Activated CD4-positive, alpha-beta memory T cell treated with anti-CD3 and anti-CD28 coated beads, Interleukin-2, amount 10 ng/mL, durations not matched to agents 7 days and 5 days (primary cell): ENCODE data around the gene CCRL2. TPM values are rescaled to one million over a fixed set of nuclear protein-coding genes. Genes with fewer than 3 reads are reported as not detected.
"Not testable (repeated sequence)": the region's sequence is repeated elsewhere in the genome, so short reads cannot be mapped to it uniquely, and the experiment has no call there.

Experiments
- CTCF ChIA-PET: fragments of 350-600 bp; sonication (Branson Sonifier 250); formaldehyde crosslinking; loops from one replicate; lab custom pipeline; 2021; ENCODE audit warnings: antibody characterized with exemption, inconsistent platforms; lab: Charles Lee
- POLR2A ChIA-PET: fragments of 350-600 bp; sonication (Branson Sonifier 250); formaldehyde crosslinking; loops from one replicate; lab custom pipeline; 2021; ENCODE audit warnings: antibody characterized with exemption; lab: Charles Lee
- DNase-seq: peaks from one replicate; pipeline ENCODE4 v3.0.0-alpha.2; 2020
- H3K27ac Mint-ChIP-seq: one replicate; pipeline ENCODE4 v1.8.0; 2021; ENCODE audit warnings: mild to moderate bottlenecking, mixed read lengths
- H3K27me3 Mint-ChIP-seq: one replicate; pipeline ENCODE4 v1.8.0; 2021; ENCODE audit warnings: mixed read lengths
- H3K36me3 Mint-ChIP-seq: one replicate; pipeline ENCODE4 v1.8.0; 2021; ENCODE audit warnings: low read depth, mixed read lengths
- H3K4me1 Mint-ChIP-seq: one replicate; pipeline ENCODE4 v1.8.0; 2021; ENCODE audit warnings: mixed read lengths
- H3K4me3 Mint-ChIP-seq: one replicate; pipeline ENCODE4 v1.8.0; 2021; ENCODE audit warnings: mild to moderate bottlenecking, mixed read lengths
- H3K9me3 Mint-ChIP-seq: one replicate; pipeline ENCODE4 v1.8.0; 2021; ENCODE audit warnings: mixed read lengths
- total RNA-seq, 2 experiments: library from RNA; stranded (reverse); gene quantifications; one replicate each; pipeline ENCODE4 v1.2.3, GENCODE V29; 2021

Gene CCRL2
- total RNA-seq, 2 experiments from 2014 or later: 5.4 to 6.2 TPM

DNA sequence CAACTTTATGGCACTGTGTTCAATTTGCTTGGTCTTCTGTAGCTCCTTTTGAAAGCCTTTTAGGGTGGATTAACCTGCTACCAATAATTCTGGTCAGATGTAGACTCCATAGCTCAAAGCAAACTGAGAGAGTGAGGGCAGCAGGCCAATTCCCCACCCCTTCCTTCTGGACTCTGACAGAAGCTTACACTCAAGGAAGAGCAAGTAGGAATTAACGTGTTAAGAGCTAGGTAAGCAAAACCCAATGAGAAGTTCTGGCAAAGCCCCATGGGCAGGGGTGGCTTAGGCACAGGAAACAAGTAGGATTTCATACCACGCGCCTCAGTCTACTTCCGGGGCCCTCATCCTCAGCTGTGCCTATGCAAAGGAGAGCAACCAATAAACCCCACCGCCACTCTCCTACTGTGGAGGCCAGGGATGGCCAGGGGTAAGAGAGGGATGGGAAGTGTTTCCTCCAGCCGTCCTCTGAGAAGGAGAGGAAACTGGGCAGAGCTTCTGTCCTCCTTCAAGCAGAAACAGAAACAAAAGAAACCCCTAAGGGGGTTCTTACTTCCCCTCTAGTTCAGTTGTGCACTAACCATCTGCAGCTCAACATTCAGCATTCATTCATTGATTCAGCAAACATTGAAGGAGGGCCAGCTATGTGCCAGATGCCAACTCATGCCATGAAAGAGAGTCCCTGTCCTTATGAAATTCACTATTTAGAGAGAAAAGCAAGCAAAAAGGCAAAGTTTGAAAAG lies 23.7 kb upstream of the CCRL2 start:
- peaks cover 10% of the 10 kb centered on the region for H3K27me3 Mint-ChIP-seq
- no peak overlapping the region for H3K4me3 Mint-ChIP-seq
- H3K36me3 Mint-ChIP-seq: peaks cover 7% of the 10 kb centered on the region
- ChIA-PET CTCF (interaction anchor here (0.7 to 2.1 kb wide), 5 partner anchors 8 to 445 kb away, joined by 3 to 11 read pairs (median 5); partner anchors contain the start of gene CCR5), POLR2A (interaction anchor here (0.9 to 2.9 kb wide), 2 partner anchors 11 to 13 kb away, joined by 3 to 14 read pairs; partner anchors contain the start of gene CCR5)
- H3K27ac Mint-ChIP-seq: no peak overlapping the region
- DNase-seq: no peak
- H3K4me1 Mint-ChIP-seq: peaks cover 48% of the 10 kb centered on the region
- no peaks in the 10 kb centered on the region for H3K9me3 Mint-ChIP-seq

DNA sequence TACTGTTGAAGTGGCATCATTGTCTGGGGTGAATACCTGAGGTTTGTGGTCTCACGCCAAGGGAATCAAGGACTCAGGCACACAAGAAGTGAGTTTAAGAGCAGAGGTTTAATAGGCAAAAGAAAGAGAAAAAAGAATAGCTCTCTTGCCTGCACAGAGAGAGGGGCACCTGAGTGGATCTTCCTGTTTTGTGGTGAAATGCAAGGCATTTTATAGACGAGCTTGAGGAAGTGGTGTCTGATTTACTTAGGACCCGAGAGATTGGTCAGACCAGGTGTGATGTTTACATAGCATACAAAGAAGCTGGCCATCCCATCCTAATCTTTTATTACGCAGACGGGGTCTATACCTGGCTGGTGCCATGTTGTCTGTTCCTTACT lies 23.1 kb upstream of the CCRL2 start:
- no peak for DNase-seq
- Mint-ChIP-seq H3K27ac (no peak overlapping the region), H3K9me3 (no peaks in the 10 kb centered on the region), H3K27me3 (peaks cover 10% of the 10 kb centered on the region), H3K4me3 (no peak overlapping the region), H3K36me3 (peaks cover 4% of the 10 kb centered on the region), H3K4me1 (peaks cover 47% of the 10 kb centered on the region)
- CTCF ChIA-PET: interaction anchor here (1.5 to 2.1 kb wide), 4 partner anchors 9 to 445 kb away, joined by 4 to 11 read pairs (median 6); partner anchors contain the start of gene CCR5
- POLR2A ChIA-PET: interaction anchor here (0.9 to 2.9 kb wide), 2 partner anchors 11 to 13 kb away, joined by 3 to 14 read pairs; partner anchors contain the start of gene CCR5

DNA sequence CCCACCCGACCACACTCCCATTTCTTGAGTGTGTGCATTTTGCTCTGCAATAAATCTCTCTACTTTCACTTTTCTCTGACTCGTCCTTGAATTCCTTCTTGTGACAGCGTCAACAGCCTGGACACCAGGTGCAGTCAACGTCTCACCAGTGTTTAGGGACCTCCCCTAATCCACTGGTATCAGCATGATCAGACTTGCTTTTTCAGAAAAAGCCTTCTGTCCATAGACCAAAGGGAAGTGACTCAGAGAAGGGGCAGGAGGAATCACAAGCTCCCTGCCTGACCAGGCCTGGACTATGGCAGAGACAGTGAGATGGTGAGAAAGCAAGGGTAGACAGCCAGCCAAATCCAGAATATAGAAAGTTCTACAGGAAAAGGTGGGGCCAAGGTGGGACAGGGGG lies 20.9 kb upstream of the CCRL2 start:
- Mint-ChIP-seq H3K4me1 (peaks cover 33% of the 10 kb centered on the region), H3K4me3 (peak overlapping the region; percentile 12), H3K9me3 (no peaks in the 10 kb centered on the region), H3K27ac (no peak overlapping the region), H3K27me3 (peaks cover 10% of the 10 kb centered on the region), H3K36me3 (peaks cover 4% of the 10 kb centered on the region)
- POLR2A ChIA-PET: interaction anchor here (1.3 kb wide), 1 partner anchor 178 kb away, joined by 3 read pairs; the partner anchor contains the start of gene CCR1
- DNase-seq: no peak
- CTCF ChIA-PET: interaction anchor here (1.8 kb wide), 1 partner anchor 14 kb away, joined by 4 read pairs; no protein-coding TSS in a partner anchor

DNA sequence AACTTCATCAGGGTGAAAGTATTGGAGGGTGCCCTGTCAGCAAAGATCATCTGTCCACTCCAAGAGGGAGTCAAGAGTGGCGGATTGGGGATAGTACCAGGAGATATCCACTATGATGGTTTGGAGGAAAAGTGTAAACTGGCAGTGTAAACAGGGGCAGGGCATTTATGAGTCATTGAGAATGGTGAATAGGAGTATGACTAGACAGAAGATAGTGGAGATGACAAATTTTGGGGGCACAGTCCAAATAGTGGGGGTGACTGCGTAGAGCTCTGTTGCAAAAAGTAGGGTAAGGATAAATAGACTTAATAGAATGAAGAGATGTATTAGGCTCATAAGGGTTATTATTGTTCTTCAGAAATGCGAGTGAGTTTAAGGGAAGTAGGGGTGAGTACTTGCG lies 18.2 kb upstream of the CCRL2 start:
- CTCF ChIA-PET: interaction anchor here (1.2 kb wide), 1 partner anchor 11 kb away, joined by 4 read pairs; no protein-coding TSS in a partner anchor
- H3K9me3 Mint-ChIP-seq, H3K36me3 Mint-ChIP-seq, H3K27ac Mint-ChIP-seq, DNase-seq, H3K4me3 Mint-ChIP-seq, POLR2A ChIA-PET: not testable (repeated sequence)
- Mint-ChIP-seq H3K4me1 (peaks cover 25% of the 10 kb centered on the region), H3K27me3 (peaks cover 13% of the 10 kb centered on the region)

DNA sequence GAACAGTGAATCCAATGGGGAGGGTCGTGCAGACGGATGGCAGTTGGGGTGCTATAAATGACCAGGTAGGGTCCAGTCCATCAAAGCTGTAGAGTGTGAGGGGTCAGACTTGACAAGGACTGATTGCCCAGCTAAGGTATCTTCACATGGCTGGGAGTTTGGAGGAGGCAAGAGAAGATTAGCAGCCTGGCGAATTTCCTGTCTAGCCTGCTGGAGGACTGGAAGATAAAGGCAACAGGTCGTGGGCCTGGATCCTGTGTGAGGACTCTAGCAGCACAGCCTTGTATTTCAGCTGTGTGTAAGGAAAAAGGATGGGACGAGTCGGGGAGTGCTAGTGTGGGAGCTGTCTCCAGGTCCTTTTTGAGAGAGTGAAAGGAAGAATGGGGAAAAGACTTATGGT lies 17.8 kb upstream of the CCRL2 start:
- H3K27me3 Mint-ChIP-seq: peaks cover 13% of the 10 kb centered on the region
- no peak overlapping the region for H3K4me3 Mint-ChIP-seq
- H3K9me3 Mint-ChIP-seq: no peaks in the 10 kb centered on the region
- ChIA-PET CTCF (no interaction called here), POLR2A (no interaction called here)
- H3K27ac Mint-ChIP-seq: no peak overlapping the region
- no peak for DNase-seq
- H3K4me1 Mint-ChIP-seq: peaks cover 22% of the 10 kb centered on the region
- H3K36me3 Mint-ChIP-seq: peaks cover 4% of the 10 kb centered on the region

DNA sequence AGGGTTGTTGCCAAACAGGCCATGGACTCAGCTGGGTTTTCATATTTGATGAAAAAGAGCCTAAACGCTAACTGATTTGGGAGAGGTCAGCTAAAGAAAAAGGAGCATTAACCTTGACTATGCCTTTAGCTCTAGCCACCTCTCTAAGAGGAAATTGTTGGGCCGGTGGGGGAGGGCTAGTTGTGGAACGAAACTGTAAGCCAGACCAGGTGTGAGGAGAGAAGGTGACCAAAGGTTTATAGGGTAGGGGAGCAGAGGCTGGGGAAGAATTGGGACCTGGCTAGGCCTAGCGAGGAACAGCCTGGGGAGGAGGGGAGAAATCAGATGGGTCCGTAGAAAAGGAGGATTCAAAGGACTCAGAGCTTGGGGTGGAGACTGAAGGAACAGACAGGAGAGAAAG lies 15.5 kb upstream of the CCRL2 start:
- H3K27ac Mint-ChIP-seq, POLR2A ChIA-PET, H3K36me3 Mint-ChIP-seq, H3K9me3 Mint-ChIP-seq, CTCF ChIA-PET, DNase-seq, H3K4me3 Mint-ChIP-seq: not testable (repeated sequence)
- H3K27me3 Mint-ChIP-seq: peaks cover 12% of the 10 kb centered on the region
- peaks cover 16% of the 10 kb centered on the region for H3K4me1 Mint-ChIP-seq

DNA sequence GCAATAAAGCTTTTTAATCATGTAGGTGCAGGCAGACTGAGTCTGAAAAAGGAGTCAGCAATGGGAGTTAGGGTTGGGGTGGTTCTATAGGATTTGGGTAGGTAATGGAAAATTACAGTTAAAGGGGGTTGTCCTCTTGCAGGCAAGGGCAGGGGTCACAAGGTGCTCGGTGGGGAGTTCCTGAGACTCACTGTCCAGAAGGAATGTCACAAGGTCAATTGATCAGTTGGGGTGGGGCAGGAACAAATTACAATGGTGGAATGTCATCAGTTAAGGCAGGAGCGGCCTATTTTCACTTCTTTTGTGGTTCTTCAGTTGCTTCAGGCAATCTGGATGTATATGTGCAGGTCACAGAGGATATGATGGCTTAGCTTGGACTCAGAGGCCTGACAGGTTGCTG lies 14.0 kb upstream of the CCRL2 start:
- H3K4me1 Mint-ChIP-seq: peaks cover 23% of the 10 kb centered on the region

DNA sequence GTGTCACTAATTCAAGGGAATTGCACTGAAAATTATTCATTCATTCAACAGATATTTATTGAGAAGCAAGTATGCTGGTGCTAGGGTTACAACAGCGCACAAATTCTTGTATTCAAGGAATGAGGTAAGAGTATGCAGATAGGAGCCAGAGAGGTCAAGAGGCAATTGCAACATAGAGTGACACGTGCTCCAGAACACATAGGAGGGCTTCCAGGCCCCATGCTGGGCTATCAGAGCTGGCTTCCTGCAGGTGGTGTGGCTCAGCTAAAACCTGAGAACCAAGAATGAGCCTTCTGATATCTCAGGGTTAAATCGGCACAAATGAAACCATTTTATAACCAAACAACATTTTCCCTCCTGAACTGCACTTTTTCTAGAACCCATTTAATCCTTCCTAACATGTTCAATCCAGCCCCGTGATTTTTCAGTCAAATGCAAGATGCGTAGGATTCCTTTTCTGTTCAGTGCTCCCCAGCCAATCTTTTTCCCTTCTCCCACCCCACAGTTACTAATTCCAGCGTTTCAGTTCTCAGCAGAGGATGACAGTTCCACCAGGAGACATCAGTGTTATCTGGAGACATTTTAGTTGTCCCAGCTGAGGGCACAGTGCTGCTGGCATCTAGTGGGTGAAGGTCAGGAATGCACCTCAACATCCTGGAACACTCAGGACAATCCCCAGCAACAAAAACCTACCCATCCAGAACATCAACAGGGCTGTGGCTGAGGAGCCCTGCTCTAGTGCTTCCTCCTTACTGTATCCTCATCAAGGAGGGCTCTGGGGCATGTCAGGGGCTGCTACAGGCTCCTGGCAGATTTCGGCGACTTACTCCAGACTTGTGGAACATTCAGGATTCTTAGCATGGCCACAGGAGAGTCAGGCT lies 13.3 kb upstream of the CCRL2 start:
- peaks cover 12% of the 10 kb centered on the region for H3K27me3 Mint-ChIP-seq
- DNase-seq: no peak
- ChIA-PET CTCF (no interaction called here), POLR2A (no interaction called here)
- no peaks in the 10 kb centered on the region for H3K36me3 Mint-ChIP-seq
- no peak overlapping the region for H3K4me3 Mint-ChIP-seq
- peaks cover 23% of the 10 kb centered on the region for H3K4me1 Mint-ChIP-seq
- no peaks in the 10 kb centered on the region for H3K9me3 Mint-ChIP-seq
- no peak overlapping the region for H3K27ac Mint-ChIP-seq

More for the DNA sequence above, 14.0 kb upstream of the CCRL2 start:
- no peak overlapping the region for H3K27ac Mint-ChIP-seq
- POLR2A ChIA-PET: no interaction called here
- no peak for DNase-seq
- peaks cover 12% of the 10 kb centered on the region for H3K27me3 Mint-ChIP-seq
- no peaks in the 10 kb centered on the region for H3K9me3 Mint-ChIP-seq
- H3K4me3 Mint-ChIP-seq: no peak overlapping the region
- CTCF ChIA-PET: no interaction called here
- no peaks in the 10 kb centered on the region for H3K36me3 Mint-ChIP-seq

DNA sequence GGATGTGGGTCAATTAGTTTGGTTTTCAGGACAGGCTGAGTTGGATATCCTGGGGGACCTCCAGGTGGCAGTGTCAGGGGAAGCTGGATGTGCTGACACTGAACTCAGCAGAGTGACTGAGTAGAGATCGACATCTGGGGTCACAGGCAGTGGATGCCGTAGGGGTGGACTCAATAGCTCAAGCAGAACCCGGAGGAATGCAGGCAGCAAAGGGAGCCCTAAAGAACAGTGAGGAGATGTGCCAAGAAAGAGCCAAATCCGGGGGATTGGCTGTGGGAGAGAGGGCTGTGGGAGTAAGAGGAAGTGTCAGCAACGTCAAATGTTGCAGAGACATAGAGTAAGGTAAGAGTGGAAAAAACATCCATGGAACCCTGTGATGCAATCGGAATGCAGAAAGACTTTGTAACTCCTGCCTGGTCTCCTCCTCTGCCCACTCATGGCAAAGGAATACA lies 11.8 kb upstream of the CCRL2 start:
- Mint-ChIP-seq H3K27me3 (peaks cover 12% of the 10 kb centered on the region), H3K4me1 (peaks cover 23% of the 10 kb centered on the region), H3K9me3 (no peaks in the 10 kb centered on the region), H3K36me3 (no peaks in the 10 kb centered on the region), H3K27ac (no peak overlapping the region), H3K4me3 (no peak overlapping the region)
- POLR2A ChIA-PET: no interaction called here
- CTCF ChIA-PET: no interaction called here
- DNase-seq: no peak

DNA sequence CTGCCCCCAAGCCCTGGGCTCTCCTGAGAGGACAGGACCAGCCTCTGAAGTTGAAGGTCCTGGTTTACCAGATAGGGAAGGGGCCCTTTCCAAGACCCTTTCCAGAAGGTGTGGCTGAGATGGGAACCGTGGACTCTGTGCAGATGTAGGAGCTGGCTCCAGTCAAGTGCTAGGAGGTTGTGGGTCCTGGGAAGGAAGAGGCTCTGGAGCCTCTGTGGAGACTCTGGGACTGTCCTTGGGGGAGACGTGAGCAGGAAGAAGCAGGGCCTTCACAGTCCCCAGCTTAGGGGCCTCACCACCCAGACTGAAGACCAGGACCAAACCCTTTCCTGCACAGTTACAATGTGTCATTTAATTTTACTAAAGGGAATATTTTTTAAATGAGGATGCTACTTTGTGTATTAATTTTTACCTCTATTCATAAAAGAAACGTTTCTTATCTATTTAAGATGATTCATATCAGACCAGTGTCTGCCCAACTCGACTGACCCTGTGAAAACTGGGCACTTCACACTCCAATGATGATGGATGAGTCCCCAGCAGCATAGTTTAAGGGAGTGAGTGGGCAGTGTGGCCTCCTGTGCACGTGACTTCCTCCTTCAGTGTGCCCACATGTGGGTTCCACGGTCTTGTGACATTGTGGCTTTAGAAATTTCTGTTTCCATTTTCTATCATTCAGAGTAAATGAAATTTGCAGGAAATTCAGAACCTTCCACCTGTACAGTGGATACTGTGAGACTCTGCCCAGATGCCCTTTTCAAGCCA lies 11.1 kb upstream of the CCRL2 start:
- no peak overlapping the region for H3K27ac Mint-ChIP-seq
- DNase-seq: no peak
- no peak overlapping the region for H3K4me3 Mint-ChIP-seq
- POLR2A ChIA-PET: no interaction called here
- peaks cover 12% of the 10 kb centered on the region for H3K27me3 Mint-ChIP-seq
- H3K4me1 Mint-ChIP-seq: peaks cover 23% of the 10 kb centered on the region
- CTCF ChIA-PET: no interaction called here
- no peaks in the 10 kb centered on the region for H3K36me3 Mint-ChIP-seq
- no peaks in the 10 kb centered on the region for H3K9me3 Mint-ChIP-seq

DNA sequence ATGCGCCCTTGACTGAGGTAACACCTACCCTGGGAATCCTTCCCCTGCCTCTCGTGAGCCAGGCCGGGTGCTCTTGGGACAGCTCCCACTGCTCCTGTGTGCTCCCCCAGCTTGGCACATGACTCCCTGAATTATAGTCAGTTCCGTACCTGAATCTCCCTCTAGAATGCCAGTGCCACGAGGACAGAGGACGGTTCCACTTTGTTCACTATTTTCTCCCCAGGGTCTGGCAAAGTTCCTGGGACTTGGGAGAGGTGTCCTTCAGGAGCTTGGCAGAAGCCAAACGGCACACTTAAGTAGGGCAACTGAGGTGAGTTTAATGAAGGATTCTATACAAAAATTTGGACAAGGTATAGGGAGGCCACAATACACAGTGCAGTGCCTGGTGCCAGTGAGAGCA lies 9.9 kb upstream of the CCRL2 start:
- Mint-ChIP-seq H3K27me3 (peaks cover 12% of the 10 kb centered on the region), H3K27ac (no peak overlapping the region), H3K4me3 (no peak overlapping the region), H3K9me3 (no peaks in the 10 kb centered on the region), H3K4me1 (peaks cover 23% of the 10 kb centered on the region), H3K36me3 (no peaks in the 10 kb centered on the region)
- ChIA-PET POLR2A (interaction anchor here (1.1 kb wide), 1 partner anchor 27 kb away, joined by 3 read pairs; no protein-coding TSS in a partner anchor), CTCF (no interaction called here)
- no peak for DNase-seq

DNA sequence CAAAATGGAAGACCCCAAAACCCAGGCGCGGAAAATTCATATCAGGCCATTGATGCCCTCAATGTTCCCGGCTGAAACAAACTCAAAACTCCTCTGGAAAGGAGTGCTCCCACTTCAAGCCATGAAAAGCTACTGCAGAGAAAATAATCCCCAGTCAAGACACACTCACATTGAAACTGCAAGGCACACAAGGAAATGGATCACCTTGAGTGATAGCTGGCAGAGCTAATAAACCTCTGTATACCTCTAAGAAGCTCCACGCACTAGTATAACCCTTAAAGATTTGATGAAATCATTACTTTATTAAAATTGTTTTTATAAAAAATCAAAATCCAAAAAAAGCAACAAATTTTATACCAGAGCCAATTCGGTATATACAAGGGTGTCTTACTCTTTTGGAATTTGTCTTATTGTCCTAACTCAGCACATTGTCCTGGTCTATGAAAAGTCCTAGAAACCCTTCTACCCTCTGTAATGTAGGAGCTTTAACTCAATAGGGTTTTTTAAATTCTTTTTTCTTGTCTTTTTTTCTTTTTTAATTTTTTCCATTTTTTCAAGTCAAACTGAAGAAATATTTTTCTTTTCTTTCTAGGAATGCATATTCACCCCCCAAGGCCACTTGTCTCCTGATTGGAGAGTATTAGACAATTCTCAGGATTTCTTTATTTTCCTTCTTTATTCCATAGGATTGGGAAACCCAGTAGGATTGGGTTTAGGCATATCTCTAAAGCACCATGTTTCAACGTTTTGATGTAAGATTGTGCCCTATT lies 8.7 kb upstream of the CCRL2 start:
- Mint-ChIP-seq H3K36me3 (peaks cover 2% of the 10 kb centered on the region), H3K27ac (no peak overlapping the region), H3K27me3 (peaks cover 16% of the 10 kb centered on the region), H3K4me3 (no peak overlapping the region), H3K9me3 (peaks cover 4% of the 10 kb centered on the region), H3K4me1 (peaks cover 23% of the 10 kb centered on the region)
- ChIA-PET CTCF (interaction anchor here (1.0 kb wide), 1 partner anchor 319 kb away, joined by 4 read pairs; no protein-coding TSS in a partner anchor), POLR2A (interaction anchor here (1.1 kb wide), 1 partner anchor 29 kb away, joined by 3 read pairs; no protein-coding TSS in a partner anchor)
- no peak for DNase-seq
